Astrocyte (in vitro differentiated cells and primary cell): ENCODE data around the gene KIF27.
"Not testable (repeated sequence)": the region's sequence is repeated elsewhere in the genome, so short reads cannot be mapped to it uniquely, and the experiment has no call there.

ENCODE experiments used
- CTCF ChIP-seq: IDR thresholded peaks from 2 replicates; pipeline ENCODE4 v1.5.1; 2011; ENCODE audit warnings: low read depth, mild to moderate bottlenecking, inconsistent platforms, low read length, moderate library complexity; ENCODE audit not compliant: insufficient read depth
- EZH2 ChIP-seq: IDR thresholded peaks from 2 replicates; pipeline ENCODE4 v1.6.1; 2012; ENCODE audit warnings: mild to moderate bottlenecking, low read length, inconsistent platforms; ENCODE audit not compliant: insufficient read depth

DNA sequence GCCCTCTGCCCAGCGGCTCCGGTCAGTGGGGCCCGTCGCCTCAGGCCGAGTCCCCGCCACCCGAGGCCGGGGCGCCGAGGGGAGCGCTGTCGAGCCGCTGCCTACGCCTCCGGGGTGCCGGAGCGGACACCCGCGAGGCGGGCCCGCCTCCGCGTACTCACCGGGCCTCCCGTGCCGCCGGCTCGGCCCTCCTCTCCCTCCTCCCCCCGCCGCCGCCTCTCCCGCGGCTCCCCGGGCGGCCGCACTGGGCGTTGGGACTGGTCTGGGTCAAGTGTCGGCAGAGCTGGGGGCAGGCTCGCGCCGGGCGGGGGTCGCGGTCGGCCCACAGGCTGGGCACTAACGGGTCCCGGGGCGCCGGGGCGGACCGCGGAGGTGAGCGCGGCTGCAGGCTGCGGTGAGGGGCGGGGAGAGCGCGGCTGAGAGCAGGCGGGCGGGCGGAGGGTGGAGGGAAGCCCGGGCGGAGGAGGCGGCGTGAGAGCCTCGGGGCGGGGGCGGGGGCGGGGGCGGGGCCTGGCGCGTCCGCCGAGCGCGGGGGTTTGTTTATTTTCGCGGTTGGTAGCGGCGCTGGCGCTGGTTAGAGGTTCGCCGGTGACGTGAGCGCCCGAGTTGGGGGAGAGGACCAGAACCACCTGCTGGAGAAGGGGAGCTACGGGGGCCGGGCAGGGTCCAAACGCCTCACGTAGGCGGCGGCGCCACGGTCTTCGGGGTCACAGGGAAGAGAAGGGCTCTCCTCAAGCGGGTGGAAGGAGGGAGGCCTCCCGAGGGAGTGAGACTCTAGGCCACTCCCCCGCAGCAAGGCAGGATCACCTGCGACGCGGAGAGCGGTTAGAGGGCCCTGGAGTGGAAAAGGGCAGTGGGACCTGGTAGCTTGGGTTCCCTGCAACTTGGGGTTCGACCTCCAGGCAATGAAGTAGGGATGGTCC, 103.6 kb downstream of the KIF27 start, which contains the start of gene GKAP1:
- TF ChIP-seq CTCF, EZH2: not testable (repeated sequence)
